ENCODE data around the gene PGAP3.

DNA sequence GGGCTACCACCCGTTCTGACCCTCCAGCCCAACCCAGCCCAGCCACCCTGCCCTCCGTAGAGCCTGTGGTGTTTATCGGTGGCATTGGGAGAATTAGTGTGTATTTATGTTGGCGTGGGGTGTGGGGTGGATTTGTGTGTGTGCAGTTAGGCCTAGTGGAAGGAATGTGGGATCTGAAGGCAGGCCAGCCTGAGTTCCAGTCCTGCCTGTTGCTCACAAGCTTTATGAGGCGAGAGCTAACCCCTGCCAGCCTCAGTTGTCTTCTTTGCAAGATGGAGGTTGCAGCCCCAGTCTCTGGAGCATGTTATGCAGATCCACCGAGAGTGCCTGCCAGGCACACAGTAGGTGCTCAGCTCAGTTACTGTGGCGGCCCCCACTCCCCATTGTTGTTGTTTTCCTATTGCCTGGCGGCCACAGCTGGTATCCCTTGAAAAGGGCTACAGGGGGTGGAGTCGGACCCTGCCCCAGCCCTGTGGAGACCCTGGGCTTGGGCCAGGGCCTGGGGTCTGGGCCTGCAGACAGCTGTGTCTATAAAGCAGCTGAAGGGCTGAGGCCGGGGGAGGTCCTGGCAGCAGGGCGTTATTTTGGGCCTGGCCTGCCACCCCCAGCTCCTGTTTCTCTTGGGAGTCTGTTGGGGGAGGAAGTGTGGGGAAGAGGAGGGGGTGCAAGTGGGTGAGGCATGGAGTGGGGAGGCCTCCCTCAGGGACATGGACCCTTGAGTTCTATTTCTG is 17.1 kb upstream of the PGAP3 start:
- TF ChIP-seq POLR2A (IDR thresholded peaks at IDR 0.05; ENCODE audit: low read depth, low read length) (no peak), TAF1 (IDR thresholded peaks at IDR 0.05; ENCODE audit: borderline replicate concordance, low read depth, low read length) (no peak), POLR2AphosphoS5 (IDR thresholded peaks at IDR 0.05; ENCODE audit: low read depth, low read length) (no peak)
